Fibroblast of peridontal ligament (primary cell): ENCODE data around the gene ODF4.
A peak's percentile ranks its signal among the peaks of the same experiment; 100 is the strongest.
"Not testable (repeated sequence)": the region's sequence is repeated elsewhere in the genome, so short reads cannot be mapped to it uniquely, and the experiment has no call there.

Experiments used
- DNase-seq: peaks from one replicate; pipeline ENCODE4 v3.0.0-alpha.2; 2010; ENCODE audit errors: extremely low read depth

Gene ODF4

DNA sequence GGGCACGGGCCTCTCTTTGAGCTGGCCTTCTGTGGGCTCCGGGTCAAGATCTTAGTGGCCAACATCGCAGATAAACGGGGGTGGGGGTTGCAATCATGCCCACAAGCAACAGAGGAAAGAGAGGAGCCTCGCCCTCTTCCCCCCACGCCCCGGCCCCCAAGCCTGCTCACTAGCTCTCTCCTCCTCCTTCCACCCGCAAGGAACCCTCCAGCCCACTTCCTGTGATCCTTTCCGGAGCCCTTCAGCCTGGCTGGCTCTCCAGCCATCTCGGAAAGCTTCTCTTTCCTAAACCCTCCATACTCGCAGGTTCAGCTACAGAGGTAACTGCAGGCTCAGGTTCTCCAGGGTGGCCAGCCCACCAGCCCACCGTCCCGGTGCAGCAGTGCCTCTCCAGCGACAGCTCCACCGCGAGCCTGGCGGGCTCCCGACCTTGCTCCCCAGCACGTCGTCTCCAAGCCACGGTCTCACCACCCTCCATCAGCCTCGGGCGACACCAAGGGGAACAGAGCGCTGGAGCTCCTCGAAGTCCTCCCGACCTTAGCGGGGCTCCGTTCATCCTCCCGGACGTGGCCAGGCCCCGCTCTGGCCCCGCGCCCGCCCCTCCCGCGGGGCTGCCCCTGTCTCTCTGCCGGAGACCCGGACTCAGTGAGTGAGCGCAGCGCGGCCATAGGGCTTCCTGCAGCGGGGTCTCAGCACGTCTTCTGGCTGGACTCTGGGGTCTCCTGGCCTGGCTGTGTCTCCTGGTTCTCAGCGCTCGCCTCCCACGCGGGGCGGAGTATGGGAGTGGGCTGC is 12.9 kb upstream of the ODF4 start:
- DNase-seq = no peak

DNA sequence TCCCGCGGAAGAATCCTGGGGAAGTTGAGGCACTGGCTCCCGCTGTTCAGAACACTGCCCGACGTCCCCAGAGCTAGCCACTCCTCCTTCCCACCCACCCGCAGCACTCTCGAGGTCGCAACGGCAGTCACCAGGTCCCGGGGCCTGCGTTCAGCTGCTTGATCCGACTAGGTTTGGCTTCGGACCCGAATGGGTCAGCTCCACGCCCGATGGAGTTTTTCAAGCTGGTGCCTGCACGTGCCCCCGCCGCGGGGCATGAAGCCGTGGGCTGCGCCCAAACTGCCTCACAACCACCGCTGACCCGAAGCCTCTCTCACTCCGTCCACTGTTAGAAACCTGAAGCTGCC is 12.4 kb upstream of the ODF4 start:
- DNase-seq = no peak

DNA sequence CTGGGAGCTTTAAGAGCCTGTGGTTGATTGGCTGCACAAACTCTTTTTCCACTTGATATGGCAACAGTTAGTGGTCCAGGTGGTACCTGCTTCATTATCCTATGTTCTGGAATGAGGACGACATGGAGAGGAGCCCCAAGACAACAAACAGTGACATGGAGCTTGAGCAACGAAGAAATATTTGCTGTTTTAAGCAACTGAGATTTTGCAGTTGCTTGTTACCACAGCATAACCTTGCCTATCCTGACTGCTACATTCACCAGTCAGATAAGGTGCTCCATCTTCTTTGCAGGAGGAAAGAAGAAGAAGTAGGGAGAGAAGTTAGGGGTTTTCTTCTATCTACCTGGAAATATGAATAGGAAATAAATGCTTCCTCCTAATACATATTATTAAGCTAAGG is 7.5 kb upstream of the ODF4 start:
- no peak for DNase-seq

DNA sequence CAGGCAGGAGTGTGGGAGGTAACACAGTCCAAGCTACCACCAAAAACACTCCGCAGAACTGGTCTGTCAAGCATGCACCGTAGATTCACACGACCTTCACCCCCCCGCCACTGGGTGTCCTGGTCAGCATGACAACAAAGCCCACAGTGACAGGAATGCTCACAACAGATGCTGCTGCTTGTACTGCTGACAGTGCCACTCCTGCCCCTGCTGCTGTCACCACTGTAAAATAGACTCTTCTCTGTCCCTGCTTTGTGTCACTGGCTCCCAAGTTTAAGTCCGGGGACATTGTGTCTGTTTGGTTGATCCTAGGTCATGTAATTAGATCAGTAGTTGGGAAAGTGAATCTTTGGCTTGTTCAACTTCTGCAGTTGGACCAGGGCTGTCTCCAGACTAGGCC is 7.0 kb upstream of the ODF4 start:
- no peak for DNase-seq

DNA sequence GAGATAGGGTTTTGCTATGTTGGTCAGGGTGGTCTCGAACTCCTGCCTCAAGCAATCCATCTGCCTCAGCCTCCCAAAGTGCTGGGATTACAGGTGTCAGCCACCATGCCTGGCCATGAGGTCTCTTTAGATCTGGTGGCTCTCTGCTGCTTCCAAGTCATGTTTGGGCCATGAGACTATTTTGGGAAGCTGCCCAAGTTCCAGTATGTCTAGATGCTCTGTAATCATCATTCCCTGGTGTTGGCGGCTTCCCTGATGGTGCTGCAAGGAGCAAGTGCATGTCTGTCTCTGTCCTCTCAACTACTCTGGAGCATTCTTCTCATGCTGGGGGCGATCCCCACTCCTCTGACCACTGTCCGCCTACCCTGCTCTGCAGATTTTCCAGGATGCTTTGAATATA is 6.4 kb upstream of the ODF4 start:
- no peak for DNase-seq

DNA sequence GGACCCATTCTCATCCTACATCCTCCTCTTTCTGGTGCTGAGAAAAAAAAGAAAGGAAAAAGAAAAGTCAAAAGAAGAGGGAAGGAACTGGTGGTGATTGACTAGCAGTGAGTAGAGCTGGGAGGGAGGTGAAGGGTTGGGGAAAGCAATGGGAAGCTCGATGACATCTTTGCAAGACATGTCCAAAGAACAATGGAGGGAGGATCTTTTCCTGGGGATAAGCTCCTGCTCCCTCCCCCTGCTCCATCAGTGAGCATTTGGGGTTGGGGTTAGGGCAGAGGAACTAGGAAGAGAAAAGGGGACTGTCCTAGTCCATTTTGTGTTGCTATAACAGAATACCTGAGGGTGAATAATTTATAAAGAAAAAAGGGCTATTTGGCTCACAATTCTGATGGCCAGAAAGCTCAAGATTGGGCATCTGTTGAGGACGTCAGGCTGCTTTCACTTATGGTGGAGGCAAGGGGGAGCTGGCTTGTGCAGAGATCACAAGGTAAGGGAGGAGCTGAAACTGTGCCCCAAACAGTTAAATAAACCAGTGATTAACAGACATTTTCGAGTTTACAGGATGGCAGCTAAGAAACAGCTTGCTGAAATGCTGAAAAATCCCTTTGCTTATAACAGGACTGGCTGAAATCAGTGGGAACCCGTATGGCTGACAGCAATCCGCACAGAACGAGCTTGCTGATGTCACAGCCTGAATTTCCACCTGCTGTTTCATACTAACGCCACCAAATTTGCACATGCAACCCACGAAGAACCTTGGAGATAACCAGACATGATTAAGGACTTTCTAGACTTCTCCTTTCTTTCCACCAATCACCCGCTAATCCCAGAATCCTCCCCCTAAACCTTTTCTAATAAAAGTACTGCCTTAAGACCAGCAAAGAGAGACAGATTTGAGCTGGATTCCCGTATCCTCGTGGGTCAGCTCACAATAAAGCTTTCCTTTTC is 1.6 kb upstream of the ODF4 start:
- no peak for DNase-seq

DNA sequence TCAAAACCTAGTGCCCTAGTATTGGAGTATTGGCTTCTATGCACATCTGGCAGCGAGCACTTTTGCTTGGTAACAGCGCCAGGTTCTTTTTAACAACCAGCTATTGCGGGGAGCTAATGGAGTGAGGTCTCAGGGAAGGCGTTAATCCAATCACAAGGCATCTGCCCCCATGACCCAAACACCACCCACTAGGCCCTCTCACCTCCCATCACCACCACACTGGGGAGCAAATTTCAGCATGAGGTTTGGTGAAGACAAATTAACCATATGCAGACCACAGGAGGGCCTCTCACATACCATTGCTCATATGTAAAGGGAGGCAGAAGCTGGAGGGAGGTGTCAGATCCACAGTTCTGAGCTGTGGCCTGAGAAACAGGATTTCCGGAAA is 893 bp upstream of the ODF4 start:
- DNase-seq = no peak

DNA sequence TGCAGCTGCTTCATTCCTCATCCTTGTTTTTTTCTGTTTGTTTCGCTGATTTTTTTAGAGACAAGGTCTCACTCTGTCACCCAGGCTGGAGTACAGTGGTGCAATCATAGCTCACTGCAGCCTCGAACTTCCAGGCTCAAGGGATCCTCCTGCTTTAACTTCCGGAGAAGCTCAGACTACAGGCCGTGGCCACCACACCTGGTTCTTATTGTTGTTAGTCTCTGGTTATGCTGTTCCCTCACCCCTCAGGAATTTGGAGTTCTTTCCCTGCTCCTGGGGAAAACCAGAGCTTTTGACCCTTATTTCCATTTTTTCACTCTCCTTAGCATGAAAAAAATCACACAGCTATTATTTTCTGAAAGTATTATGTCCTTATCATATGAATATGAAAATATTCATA is 1.8 kb downstream of the ODF4 start:
- no peak for DNase-seq

DNA sequence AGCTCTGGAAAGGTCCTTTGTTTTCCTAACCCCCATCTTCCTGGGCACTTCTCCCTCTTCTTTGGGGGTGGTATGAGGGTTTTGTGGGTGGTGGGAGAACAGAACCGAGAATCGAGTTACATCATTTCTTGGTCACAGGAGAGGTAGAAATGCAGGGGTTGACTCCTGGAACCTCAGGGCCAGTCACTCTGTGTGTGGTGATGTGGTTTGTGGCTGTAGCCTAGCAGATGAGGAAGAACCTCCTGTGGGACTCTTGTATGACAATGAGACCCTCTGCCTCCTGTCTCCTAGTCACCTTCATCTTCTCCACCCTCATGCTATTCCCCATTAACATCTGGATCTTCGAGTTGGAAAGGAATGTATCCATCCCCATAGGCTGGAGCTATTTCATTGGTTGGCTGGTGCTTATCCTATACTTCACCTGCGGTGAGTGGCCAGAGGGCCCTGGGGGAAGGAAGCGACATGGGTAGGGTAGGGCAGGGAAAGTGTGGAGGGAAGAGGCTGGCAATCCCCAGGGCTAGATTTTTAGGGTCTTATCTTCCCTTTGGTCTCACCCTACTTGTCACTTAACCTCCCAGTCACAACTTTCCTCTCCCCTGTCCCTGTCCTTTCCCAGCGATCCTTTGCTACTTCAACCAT is 5.5 kb downstream of the ODF4 start:
- DNase-seq = no peak

DNA sequence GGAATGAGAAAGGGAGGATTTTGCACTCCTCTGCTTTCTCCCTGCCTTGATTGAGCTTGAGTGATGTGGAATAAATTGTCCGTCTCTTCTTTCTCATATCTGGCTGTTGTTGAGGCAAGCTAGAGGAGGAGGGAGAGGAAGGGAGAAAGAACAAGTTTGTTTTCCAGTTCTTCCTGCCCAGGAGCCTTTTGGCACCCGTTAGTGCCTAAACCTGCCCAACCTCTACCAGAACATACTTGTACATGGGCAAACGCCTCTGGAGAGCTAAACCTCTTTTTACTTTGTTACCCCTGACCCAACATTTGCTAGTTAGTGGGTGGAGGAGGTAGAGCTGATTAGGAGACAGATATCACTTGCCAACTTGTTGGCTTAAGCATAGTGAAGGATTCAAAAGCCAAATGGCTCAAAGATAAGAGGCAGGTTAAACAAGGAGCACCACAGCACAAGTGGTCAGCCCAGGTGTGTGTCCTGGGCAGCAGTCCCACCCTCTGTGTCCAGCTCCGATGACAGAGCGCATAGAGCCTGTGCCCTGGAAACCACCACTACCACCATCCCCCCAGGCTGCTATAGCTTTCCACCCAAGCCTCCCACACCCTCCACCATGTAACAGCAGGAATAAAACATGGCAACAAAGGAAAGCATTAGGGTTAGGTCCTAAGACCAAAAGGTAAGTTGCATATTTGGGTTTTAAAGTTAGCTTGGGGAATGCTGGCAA is 6.5 kb downstream of the ODF4 start:
- DNase-seq = no peak

DNA sequence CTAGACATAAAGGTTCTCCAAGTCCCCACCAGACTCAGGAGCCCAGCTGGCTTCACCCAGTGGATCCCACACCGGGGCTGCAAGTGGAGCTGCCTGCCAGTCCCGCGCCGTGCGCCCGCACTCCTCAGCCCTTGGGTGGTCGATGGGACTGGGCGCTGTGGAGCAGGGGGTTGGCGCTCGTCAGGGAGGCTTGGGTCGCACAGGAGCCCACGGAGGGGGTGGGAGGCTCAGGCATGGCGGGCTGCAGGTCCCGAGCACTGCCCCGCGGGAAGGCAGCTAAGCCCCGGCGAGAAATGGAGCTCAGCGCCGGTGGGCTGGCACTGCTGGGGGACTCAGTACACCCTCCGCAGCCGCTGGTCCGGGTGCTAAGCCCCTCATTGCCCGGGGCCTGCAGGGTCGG is 7.4 kb downstream of the ODF4 start:
- not testable (repeated sequence) for DNase-seq

DNA sequence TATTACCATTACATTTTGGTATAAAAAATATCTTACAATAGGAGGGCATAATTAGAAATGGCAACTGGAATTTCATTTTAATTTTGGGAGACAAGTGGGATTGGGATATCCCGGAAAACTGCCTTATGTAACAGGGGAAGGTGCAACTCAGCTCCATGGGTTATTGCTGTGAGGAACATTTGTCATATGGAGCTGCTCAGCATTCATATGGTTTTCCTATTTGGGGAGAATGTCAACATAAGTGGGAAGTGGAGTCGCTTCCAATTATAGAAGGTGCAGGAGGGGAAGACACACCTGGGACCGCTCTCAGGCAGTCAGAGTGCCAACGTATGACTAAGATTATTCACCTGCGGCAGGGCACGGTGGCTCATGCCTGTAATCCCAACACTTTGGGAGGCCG is 10.7 kb downstream of the ODF4 start:
- DNase-seq = no peak

DNA sequence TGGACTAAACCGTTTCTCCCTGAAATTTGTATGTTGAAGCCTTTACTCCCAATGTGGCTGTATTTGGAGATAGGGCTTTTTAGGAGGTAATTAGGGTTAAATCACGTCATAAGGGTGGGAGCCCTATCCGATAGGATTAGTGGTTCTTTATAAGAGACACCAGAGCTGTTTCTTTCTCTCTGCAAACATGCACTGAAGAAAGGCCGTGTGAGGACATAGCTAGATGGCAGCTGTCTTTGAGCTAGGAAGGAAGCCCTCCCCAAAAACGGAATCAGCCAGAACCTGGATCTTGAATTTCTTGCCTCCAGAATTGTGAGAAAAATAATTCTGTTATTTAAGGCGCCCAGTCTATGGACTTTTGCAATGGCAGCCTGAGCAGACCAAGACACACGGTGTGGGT is 14.1 kb downstream of the ODF4 start:
- DNase-seq = no peak

DNA sequence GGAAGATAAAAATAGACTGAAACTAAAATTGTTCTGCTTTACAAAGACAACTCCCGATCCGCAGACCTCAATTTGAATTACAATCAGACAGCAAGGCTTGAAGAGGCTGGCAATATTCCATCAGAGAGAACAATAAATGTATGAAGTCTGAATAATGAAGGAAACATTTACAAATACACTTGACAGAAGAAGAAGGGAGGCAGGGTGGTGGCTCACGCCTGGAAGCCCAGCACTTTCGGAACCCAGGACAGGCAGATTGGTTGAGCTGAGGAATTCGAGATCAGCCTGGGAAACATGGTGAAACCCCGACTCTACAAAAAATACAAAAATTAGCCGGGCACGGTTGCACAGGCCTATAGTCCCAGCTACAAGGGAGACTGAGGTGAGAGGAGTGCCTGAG is 14.6 kb downstream of the ODF4 start:
- DNase-seq = no peak

DNA sequence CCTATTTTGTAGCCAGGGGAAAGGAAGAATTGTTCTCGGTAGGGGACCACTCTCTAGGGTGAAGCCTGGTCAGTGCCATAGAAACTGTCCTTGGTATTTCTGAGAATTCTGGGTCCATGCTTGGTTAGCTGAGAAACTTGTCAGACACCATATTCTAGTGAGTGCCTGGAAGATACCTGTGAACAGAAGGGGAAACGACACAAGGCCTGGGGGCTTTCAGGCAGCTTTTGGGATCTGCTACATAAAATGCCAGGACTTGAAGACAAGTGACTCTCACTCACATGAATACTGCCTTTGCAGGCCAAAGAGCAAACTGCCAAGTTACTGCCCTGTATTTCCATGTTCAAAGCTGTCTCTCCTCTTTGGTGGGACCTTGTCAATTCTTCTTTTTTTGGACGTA is 18.3 kb downstream of the ODF4 start:
- DNase-seq = no peak

DNA sequence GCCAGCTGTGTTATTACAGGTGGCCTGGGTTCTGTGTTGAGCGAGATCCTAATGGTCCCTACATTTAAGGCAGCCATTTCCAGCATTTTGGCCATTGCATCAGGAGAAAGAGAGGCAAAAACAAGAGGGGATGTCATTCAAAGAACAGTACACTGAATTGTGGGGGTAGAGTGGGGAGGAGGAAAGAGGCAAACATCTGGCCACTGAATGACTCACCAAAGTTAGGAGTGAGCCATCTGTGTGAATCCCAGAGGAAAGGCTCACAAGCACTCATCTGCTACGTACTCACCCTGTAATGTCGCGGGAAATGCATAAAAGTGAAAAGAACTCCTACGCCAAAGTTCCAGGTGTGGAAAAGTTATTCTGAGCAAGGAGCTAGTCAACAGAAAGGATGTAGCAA is 20.1 kb downstream of the ODF4 start:
- DNase-seq = peak; percentile 85

DNA sequence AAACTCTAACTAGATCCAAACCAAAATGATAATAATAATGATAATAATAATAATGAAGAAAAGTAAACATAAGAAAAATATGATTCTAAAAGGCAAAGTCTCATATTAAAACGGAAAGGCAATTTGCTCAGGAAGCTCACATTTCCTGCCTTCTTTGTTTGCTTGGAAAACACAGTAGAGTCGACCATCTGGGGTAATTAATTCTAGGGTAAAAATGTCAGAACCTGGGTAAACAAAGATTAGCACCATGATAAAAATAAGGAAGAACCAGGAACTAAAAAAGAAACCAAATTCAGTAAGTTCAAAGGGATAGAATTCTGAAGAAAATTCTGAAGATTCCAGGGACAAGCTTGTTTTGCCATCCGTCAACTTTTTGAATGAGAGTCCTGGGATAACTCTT is 20.6 kb downstream of the ODF4 start:
- DNase-seq = no peak

DNA sequence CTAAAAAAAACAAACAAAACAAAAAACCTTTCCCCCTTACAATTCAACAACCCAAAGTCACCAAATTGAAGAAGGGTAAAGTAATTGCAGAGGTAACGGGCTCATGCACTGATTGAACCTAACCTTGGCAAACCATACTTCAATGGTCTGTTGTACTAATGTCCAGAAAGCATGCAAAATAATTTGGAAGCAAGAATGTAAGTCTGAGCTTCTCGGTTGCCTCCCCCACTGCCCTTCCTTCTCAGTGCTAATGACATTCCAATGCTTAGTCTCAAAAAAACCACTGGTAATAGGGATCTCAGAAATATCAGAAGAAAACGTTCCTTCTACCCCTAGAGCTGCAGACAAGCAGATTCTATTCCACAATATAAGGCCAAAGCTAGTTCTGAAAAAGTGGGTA is 21.1 kb downstream of the ODF4 start:
- no peak for DNase-seq

DNA sequence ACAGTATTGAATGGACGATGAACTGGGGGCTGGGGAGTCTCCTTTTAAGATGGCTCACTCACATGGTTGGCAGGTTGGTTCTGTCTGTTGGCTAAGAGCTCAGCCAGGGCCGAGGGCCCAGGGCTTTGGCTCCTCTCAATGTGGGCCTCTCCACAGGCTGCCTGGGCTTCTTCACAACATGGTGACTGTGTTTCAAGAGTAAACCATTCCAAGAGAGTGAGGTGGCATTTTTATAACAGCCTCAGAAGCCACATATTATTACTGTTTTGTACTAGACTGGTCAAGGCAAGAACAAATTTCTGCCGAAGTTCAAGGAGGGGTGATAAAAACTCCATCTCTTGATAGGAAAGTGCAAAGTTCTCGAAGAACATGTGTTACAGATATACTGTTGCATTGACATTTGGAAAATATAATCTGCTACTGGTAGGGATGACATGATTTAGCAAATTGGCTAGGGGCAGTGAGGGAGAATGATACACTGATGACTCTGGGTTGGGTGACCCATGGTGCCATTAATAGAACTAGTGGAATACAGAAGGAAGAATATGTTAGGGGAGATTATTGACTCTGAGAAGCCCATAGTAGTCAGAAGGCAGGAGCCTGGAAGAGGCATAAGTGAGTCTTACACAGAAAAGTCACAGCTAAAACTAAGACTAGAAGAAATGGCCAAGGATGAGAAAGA is 23.2 kb downstream of the ODF4 start:
- no peak for DNase-seq

DNA sequence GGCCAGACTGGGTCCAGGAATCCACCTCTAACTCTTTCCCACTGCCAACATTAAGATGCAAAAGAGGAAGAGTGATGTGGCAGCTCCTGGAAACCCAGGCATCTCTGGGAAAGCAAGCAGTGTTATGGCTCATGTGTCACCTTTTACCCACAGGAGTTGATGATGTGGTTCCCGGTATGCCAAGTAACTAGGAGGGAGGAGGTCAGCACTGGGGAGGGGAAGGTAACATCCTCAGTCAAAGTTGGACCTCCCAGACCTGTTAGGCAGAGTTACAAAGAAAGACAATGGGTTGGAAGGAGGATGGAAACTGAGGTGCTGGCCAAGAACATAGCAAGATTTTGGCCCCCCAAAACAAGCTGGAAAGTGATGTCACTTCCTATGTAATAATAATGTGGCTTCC is 25.5 kb downstream of the ODF4 start:
- DNase-seq = no peak

DNA sequence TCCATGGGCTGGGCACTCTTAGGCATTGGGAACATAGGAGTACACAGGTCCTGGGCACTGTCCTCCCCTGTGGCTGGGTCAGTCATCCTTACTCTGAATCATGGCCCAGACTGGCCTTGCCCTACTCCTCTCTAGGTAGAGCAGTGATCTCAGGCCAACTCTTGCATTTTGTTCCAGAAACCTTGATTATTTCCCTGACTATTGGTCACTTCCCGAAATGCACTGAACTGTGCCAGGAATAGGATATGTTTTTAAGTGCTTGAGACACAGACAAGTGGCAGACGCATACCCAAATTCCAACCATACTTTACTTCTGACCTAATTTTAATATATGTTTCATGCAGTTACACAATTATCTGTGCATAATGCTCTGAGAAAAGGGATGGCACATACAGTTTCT is 26.6 kb downstream of the ODF4 start:
- DNase-seq = peak; percentile 70

DNA sequence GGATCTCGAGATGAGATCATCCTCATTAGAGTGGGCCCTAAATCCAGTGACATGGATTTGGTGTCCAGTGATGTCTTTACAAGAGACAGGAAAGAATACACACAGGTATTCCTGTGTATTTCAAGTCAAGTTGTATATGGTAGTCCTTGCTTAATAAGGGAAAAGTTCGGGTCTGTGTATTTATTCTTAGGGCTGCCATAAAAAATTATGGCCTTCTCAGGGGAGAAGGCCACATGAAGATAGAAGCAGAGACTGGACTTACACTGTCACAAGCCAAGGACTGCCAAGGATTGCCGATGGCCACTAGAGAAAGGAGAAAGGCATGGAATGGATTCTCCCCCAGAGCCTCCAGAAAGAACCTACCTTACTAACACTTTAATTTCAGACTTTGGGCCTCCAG is 28.6 kb downstream of the ODF4 start:
- DNase-seq = no peak
